AG04449 (cell line): ENCODE measurements around the gene LPIN1.

Source experiments
- CTCF ChIA-PET: fragments of 350-600 bp; formaldehyde crosslinking; extraction: SDS; loops from one replicate; lab custom pipeline; 2021; ENCODE audit warnings: antibody characterized with exemption; lab: Yijun Ruan, JAX
- POLR2A ChIA-PET: fragments of 400-600, 350-600 bp; formaldehyde crosslinking; extraction: SDS; loops from one replicate; lab custom pipeline; 2020; ENCODE audit warnings: antibody characterized with exemption, inconsistent platforms; lab: Yijun Ruan, JAX
- DNase-seq: peaks from one replicate; pipeline ENCODE4 v3.0.0-alpha.2; 2010; ENCODE audit warnings: low read depth, low spot score
- H3K4me3 ChIP-seq: 2 replicates; pipeline ENCODE4 v1.5.1; 2011; ENCODE audit warnings: low read depth, mild to moderate bottlenecking, control low read depth, low read length
- CTCF ChIP-seq: IDR thresholded peaks from one replicate; pipeline ENCODE4 v1.5.1; 2011; ENCODE audit warnings: mild to moderate bottlenecking, moderate library complexity, low read length, control low read depth, inconsistent platforms; ENCODE audit not compliant: insufficient read depth; ENCODE audit errors: missing control alignments

LPIN1 gene

GRCh38 chr2:11861044-11861443 lies 114.6 kb downstream of the LPIN1 start:
- CTCF ChIA-PET, result interaction anchor here (1.1 to 1.6 kb wide), 3 partner anchors 13 to 1146 kb away, joined by 3 to 5 read pairs (median 4); no protein-coding TSS in a partner anchor
- DNase-seq, result no peak
- no peak overlapping the region for H3K4me3 ChIP-seq
- POLR2A ChIA-PET, result no interaction called here
- no peak for TF ChIP-seq CTCF

GRCh38 chr2:11862049-11862448 lies 115.6 kb downstream of the LPIN1 start:
- ChIA-PET CTCF (interaction anchor here (0.8 to 4.0 kb wide), 6 partner anchors 10 to 1145 kb away, joined by 3 to 23 read pairs (median 4); no protein-coding TSS in a partner anchor), POLR2A (no interaction called here)
- DNase-seq, result no peak

GRCh38 chr2:11863103-11863502 lies 116.7 kb downstream of the LPIN1 start:
- CTCF ChIA-PET, result interaction anchor here (1.1 to 4.0 kb wide), 8 partner anchors 10 to 1068 kb away, joined by 3 to 23 read pairs (median 4); no protein-coding TSS in a partner anchor
- no peak for DNase-seq
- no peak overlapping the region for H3K4me3 ChIP-seq
- POLR2A ChIA-PET, result no interaction called here
- TF ChIP-seq CTCF, result no peak

More at GRCh38 chr2:11862049-11862448, 115.6 kb downstream of the LPIN1 start:
- TF ChIP-seq CTCF, result no peak
- H3K4me3 ChIP-seq, result no peak overlapping the region

GRCh38 chr2:11863513-11864328 lies 117.3 kb downstream of the LPIN1 start:
- peak; percentile 37 for DNase-seq
- TF ChIP-seq CTCF, result peak; percentile 99
- ChIA-PET CTCF (interaction anchor here (0.6 to 4.0 kb wide), 15 partner anchors 9 to 1144 kb away, joined by 3 to 23 read pairs (median 4); no protein-coding TSS in a partner anchor), POLR2A (no interaction called here)
- no peak overlapping the region; the same call in none of the 2 replicates for H3K4me3 ChIP-seq

- ChIA-PET POLR2A (no interaction called here), CTCF (interaction anchor here (0.8 to 4.0 kb wide), 7 partner anchors 8 to 1143 kb away, joined by 3 to 23 read pairs (median 4); no protein-coding TSS in a partner anchor)
- DNase-seq, result no peak
- TF ChIP-seq CTCF, result no peak
- H3K4me3 ChIP-seq, result no peak overlapping the region
Observed at GRCh38 chr2:11864724-11865123, 118.3 kb downstream of the LPIN1 start.

GRCh38 chr2:11865378-11865777 lies 118.9 kb downstream of the LPIN1 start:
- H3K4me3 ChIP-seq, result no peak overlapping the region
- ChIA-PET CTCF (interaction anchor here (0.8 to 4.0 kb wide), 6 partner anchors 8 to 1142 kb away, joined by 3 to 23 read pairs (median 4); no protein-coding TSS in a partner anchor), POLR2A (no interaction called here)

More at GRCh38 chr2:11865378-11865777, 118.9 kb downstream of the LPIN1 start:
- no peak for TF ChIP-seq CTCF
- DNase-seq, result no peak
